Psoas muscle (tissue), 8 donors: ENCODE data around the gene ZNF394. TPM values are rescaled to one million over a fixed set of nuclear protein-coding genes. Genes with fewer than 3 reads are reported as not detected.
"Not testable (repeated sequence)": the region's sequence is repeated elsewhere in the genome, so short reads cannot be mapped to it uniquely, and the experiment has no call there.

Source experiments
- ATAC-seq, 4 donors: fragments of 200-7000 bp; cut with Tn5 transposase; one replicate each; pipeline ENCODE4 v1.9.1; 2020; ENCODE audit warnings: moderate library complexity in 3 of 4, mild to moderate bottlenecking in 2 of 4
- DNase-seq, 2 donors: peaks; one replicate each; pipeline ENCODE4 v3.0.0-alpha.2; 2020
- H3K27ac ChIP-seq: fragments of 200-600 bp; one replicate; pipeline ENCODE4 v1.8.0; 2022
- H3K27me3 ChIP-seq, 3 donors: fragments of 200-600 bp in 1 of 3; one replicate each; pipeline versions ENCODE4 v1.6.1 to v1.8.0; 2013 to 2022; ENCODE audit warnings: low read length in 2 of 3, mild to moderate bottlenecking in 2 of 3, moderate library complexity in 1 of 3; ENCODE audit not compliant: insufficient read depth in 3 of 3
- H3K36me3 ChIP-seq, 2 donors: fragments of 200-600 bp in 1 of 2; one replicate each; pipeline versions ENCODE4 v1.6.1 to v1.8.0; 2013 to 2022; ENCODE audit warnings: low read depth in 1 of 2, mild to moderate bottlenecking in 1 of 2, moderate library complexity in 1 of 2; ENCODE audit not compliant: insufficient read depth in 1 of 2
- H3K4me1 ChIP-seq: fragments of 200-600 bp; one replicate; pipeline ENCODE4 v1.8.0; 2022
- H3K4me3 ChIP-seq: fragments of 200-600 bp; one replicate; pipeline ENCODE4 v1.8.0; 2022; ENCODE audit warnings: mild to moderate bottlenecking
- H3K9me3 ChIP-seq: fragments of 200-600 bp; one replicate; pipeline ENCODE4 v1.8.0; 2022
- WGBS, 3 donors: extraction: QIAGEN DNeasy Blood & Tissue Kit; methylation state at CpG; one replicate each; pipeline versions ENCODE4 v1.1.6 to v1.1.7; 2013; 5-methylcytosine and 5-hydroxymethylcytosine counted together
- intact Hi-C, 2 donors: fragments of 100-400 bp; cut with DNase I; formaldehyde crosslinking; loops; one replicate each; pipeline versions ENCODE4 v1.11.0 to v1.14.2; 2022
- long read RNA-seq, 2 donors: library from polyadenylated mRNA; unstranded; transcript quantifications; one replicate each; pipeline ENCODE4 v2.0.0, GENCODE V29; 2021
- polyA plus RNA-seq, 3 donors: library from polyadenylated mRNA; stranded (reverse); fragments of 200-250 nt; gene quantifications; one replicate each; pipeline ENCODE4 v1.2.3, GENCODE V29; 2013
- total RNA-seq, 4 donors: library from RNA; stranded (reverse); fragmentation: NEBNext Ultra II Directional in 2 of 4; extraction: Animal tissue kit (Norgen Biotek cat#: 25700) in 2 of 4; gene quantifications; one replicate each; pipeline versions ENCODE4 v1.2.1 to v1.2.4, GENCODE V29; 2021 to 2023
- TF ChIP-seq, protein P1 (sequence below): fragments of 200-600 bp; IDR thresholded peaks from one replicate; pipeline ENCODE4 v1.8.0; 2022; ENCODE audit warnings: antibody characterized with exemption
- donor health status: healthy with polysubstance abuse.
- donor health status: DM: no; HTN: no; CAD: no; lungs with moderate emphysema.
- donor health status: Bipolar disorder and iron deficiency.
- donor health status: healthy.
- donor health status: DM: yes; HTN: yes; CAD: no.
- donor health status: DM: no; HTN: no; CAD: no.
- donor health status: DM: no; HTN: no; CAD: no.
- donor health status: DM: yes; HTN: yes; CAD: no.

Gene ZNF394
- total RNA-seq (10 to 100 TPM; 11.1 to 17.4 (median 14.6) TPM), polyA plus RNA-seq (10 to 100 TPM in 2 of 3 donors, 1 to 10 TPM in 1; 9.9 to 17.1 (median 15.9) TPM)
- long read RNA-seq, donor 1, transcript ZNF394-201 (3 exons, 2,179 nt), result major isoform, 18 of 21 reads
- long read RNA-seq, donor 1, partial matches to known transcripts, result 0 of 21 reads
- long read RNA-seq, donor 1, other reads (novel, unspliced or antisense), result 2 of 21 reads
- long read RNA-seq, donor 2, transcript ZNF394-201 (3 exons, 2,179 nt), result major isoform, 43 of 48 reads
- long read RNA-seq, donor 2, partial matches to known transcripts, result 0 of 48 reads
- long read RNA-seq, donor 2, other reads (novel, unspliced or antisense), result 3 of 48 reads

DNA sequence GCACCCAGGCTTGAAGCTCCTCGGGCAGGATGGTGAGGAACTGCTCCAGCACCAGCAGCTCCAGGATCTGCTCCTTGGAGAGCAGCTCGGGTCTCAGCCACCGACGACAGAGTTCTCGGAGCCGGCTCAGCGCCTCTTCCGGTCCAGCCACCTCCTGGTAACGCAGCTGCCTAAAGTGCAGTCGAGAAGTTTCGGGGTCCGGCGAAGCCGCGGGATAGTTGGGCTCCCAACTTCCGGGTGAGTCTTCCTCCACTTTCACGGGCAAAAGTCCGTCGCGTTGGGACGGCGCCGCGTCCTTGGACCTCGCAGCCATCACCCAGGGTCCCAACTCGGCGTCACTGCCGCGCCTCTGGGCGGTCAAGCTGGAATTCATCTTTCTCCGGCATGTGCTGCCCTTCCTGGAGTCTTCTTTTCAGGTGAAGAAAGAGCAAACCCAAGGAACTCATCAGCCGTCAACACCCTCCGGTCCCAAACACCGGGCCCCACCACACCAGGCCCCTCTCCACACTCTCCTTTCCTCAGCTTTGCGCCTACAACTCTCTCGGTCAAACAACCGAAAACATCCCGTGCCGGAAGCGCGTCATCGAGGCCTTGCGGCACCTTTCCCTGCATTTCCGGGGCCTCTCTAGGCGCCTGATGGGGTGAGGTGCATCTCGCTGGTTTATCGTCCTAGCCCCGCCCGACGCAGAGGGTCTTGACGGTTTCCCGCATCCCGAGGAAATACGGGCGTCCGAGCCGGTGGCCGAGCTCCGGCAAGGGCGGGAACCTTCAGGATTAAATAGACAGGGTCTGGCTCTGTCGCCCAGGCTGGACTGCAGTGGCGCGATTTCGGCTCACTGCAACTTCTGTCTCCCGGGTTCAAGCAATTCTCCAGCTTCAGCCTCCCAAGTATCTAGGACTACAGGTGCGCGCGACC is at the start of gene ZNF394:
Gene ZNF394 (minus strand): TSS at position 561 of the 916 bp plus-strand sequence. CDS start 188 bp downstream, at position 373.
- ATAC-seq, result peak; percentile 53 to 72 (median 60)
- H3K27ac ChIP-seq, result peak within 1 kb of the TSS; percentile 95
- WGBS, 3 donors, result 0% methylated on average over 68 of the region's 68 CpGs
- peaks cover 24% of the 10 kb centered on the region for H3K4me1 ChIP-seq
- peak; percentile 93 to 95 for DNase-seq
- no peaks in the 10 kb centered on the region for H3K27me3 ChIP-seq
- H3K36me3 ChIP-seq, result peaks cover 3 to 35% of the 10 kb centered on the region in 2 donors
- H3K4me3 ChIP-seq, result peak within 1 kb of the TSS; percentile 74
- no peaks in the 10 kb centered on the region for H3K9me3 ChIP-seq
- intact Hi-C loops, result loop anchor here (5.0 kb wide), 3 partner anchors 33 to 117 kb away; partner anchors contain the start of genes ATP5MF (in 1 of the 2), FAM200A (in 1 of the 2) and ZSCAN25 (in 1 of the 2)
- TF ChIP-seq, protein P1, sequence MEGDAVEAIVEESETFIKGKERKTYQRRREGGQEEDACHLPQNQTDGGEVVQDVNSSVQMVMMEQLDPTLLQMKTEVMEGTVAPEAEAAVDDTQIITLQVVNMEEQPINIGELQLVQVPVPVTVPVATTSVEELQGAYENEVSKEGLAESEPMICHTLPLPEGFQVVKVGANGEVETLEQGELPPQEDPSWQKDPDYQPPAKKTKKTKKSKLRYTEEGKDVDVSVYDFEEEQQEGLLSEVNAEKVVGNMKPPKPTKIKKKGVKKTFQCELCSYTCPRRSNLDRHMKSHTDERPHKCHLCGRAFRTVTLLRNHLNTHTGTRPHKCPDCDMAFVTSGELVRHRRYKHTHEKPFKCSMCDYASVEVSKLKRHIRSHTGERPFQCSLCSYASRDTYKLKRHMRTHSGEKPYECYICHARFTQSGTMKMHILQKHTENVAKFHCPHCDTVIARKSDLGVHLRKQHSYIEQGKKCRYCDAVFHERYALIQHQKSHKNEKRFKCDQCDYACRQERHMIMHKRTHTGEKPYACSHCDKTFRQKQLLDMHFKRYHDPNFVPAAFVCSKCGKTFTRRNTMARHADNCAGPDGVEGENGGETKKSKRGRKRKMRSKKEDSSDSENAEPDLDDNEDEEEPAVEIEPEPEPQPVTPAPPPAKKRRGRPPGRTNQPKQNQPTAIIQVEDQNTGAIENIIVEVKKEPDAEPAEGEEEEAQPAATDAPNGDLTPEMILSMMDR, result no peak

DNA sequence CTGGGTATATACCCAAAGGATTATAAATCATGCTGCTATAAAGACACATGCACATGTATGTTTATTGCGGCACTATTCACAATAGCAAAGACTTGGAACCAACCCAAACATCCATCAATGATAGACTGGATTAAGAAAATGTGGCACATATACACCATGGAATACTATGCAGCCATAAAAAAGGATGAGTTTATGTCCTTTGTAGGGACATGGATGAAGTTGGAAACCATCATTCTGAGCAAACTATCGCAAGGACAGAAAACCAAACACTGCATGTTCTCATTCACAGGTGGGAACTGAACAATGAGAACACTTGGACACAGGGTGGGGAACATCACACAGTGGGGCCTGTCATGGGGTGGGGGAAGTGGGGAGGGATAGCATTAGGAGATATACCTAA is 49.5 kb upstream of the ZNF394 start:
- H3K36me3 ChIP-seq, result peaks cover 11 to 27% of the 10 kb centered on the region in 2 donors
- H3K4me3 ChIP-seq, ATAC-seq, H3K27me3 ChIP-seq, H3K27ac ChIP-seq, intact Hi-C loops, DNase-seq: not testable (repeated sequence)
- 100% methylated on average over 1 of the region's 2 CpGs for WGBS, 3 donors
- H3K4me1 ChIP-seq, result peaks cover 12% of the 10 kb centered on the region
- peaks cover 17% of the 10 kb centered on the region for H3K9me3 ChIP-seq

DNA sequence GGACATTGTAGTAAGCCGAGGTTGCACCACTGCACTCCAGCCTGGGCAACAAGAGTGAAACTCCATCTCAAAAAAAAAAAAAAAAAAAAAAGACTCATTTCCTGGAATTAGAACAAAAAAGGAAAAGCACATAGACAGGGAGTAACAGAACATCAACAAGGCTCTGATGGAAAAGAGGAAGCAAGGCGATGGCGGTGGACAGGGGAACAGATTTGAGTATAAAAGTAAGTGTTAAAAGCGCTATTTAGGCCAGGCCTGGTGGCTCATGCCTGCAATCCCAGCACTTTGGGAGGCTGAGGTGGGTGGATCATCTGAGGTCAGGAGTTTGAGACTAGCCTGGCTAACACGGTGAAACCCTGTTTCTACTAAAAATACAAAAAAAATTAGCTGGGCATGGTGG is 45.2 kb upstream of the ZNF394 start:
- DNase-seq, H3K4me1 ChIP-seq, H3K4me3 ChIP-seq, intact Hi-C loops, H3K27me3 ChIP-seq, H3K27ac ChIP-seq, ATAC-seq: not testable (repeated sequence)
- Histone ChIP-seq H3K9me3 (peaks cover 32% of the 10 kb centered on the region), H3K36me3 (peaks cover 11 to 15% of the 10 kb centered on the region in 2 donors)
- WGBS, 3 donors, result 96 to 98% (median 98%) methylated on average over 5 of the region's 5 CpGs

DNA sequence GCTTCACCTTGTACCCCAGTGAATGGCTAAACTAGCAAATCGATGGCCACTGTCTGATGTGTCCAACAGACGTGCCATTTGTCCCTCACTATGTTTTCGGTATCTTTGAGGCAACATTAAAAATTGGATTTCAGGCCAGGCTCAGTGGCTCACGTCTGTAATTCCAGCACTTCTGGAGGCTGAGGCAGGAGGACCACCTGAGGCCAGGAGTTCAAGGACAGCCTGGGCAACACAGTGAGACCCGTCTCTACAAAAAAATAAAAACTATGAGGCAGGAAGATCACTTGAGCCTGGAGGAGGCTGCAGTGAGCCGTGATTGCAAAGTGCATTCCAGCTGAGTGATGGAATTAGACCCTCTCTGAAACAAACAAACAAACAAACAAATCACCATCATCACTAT is 43.8 kb upstream of the ZNF394 start:
- no peak overlapping the region for H3K27ac ChIP-seq
- no peak for ATAC-seq
- no peak overlapping the region for H3K4me3 ChIP-seq
- H3K9me3 ChIP-seq, result peaks cover 40% of the 10 kb centered on the region
- H3K4me1 ChIP-seq, result no peaks in the 10 kb centered on the region
- peaks cover 9 to 15% of the 10 kb centered on the region in 2 donors for H3K36me3 ChIP-seq
- 92 to 94% (median 93%) methylated on average over 6 of the region's 6 CpGs for WGBS, 3 donors
- TF ChIP-seq, protein P1, result no peak
- intact Hi-C loops, result no loop called here
- DNase-seq, result no peak
- H3K27me3 ChIP-seq, result no peaks in the 10 kb centered on the region

DNA sequence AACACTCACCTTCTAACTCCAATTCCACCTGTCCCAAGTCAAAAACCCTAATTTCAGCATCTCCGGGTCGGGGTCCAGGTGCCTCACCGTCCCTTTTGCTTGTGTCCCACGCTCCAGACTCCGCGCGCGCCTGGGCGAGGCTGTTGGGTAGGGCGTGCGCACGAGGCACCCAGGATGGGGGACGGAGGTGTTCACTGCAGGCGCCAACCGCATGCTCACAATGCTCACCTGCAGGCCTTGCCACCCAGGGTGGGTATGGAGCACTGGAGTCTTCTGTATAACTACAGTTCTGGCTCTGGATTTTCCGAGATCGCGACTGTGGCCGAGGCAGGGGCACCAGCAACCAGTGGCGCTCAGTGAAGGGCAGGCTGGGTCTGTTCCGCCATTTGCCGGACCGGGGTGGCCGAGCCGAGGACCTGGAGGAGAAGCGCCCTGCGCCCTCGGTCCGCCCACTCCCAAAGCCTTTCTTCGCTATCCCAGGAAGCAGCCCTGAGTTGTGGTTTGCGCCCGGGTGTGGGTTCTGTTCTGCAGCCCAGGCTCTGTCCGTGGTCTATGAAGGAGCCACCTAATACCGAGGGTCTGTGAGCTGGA is 43.1 kb upstream of the ZNF394 start:
- H3K36me3 ChIP-seq, result peaks cover 7 to 13% of the 10 kb centered on the region in 2 donors
- H3K27me3 ChIP-seq, result no peaks in the 10 kb centered on the region
- H3K27ac ChIP-seq, result no peak overlapping the region
- DNase-seq (no peak), ATAC-seq (no peak)
- TF ChIP-seq, protein P1, result no peak
- intact Hi-C loops, result no loop called here
- no peaks in the 10 kb centered on the region for H3K4me1 ChIP-seq
- no peak overlapping the region for H3K4me3 ChIP-seq
- H3K9me3 ChIP-seq, result peaks cover 45% of the 10 kb centered on the region
- 93 to 97% (median 96%) methylated on average over 29 to 34 of the region's 34 CpGs for WGBS, 3 donors
